ENCODE results near the gene FGF12.
"Not testable (repeated sequence)": the region's sequence is repeated elsewhere in the genome, so short reads cannot be mapped to it uniquely, and the experiment has no call there.

FGF12 gene

DNA sequence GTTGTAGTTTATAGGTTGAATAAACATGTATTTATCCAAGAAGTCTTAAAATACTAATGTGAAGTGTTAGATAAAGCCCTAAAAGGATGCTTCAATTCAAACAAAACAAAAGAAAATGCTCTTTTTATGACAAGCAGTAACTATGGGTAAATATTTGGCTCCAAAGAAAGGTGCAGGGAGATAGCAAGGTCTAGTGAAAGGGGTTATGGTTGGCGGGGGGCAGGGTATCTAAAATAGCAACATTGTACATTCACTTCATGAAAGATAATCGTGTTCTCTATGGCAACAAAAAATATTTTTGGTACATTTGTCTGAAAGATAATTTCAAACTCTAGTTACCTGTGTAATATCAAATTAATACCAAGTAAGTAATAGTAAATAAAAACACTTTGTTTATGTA lies 149.5 kb downstream of the FGF12 start:
- DNase-seq (ENCODE audit: low read depth): no peak

- no peak for DNase-seq (ENCODE audit: low read depth)
Measured at GRCh38 chr3:192577271-192577670, 150.1 kb downstream of the FGF12 start.

- not testable (repeated sequence) for DNase-seq (ENCODE audit: low read depth)
Measured at GRCh38 chr3:192576704-192577103, 150.6 kb downstream of the FGF12 start.

GRCh38 chr3:192575879-192576506 lies 151.3 kb downstream of the FGF12 start:
- DNase-seq (ENCODE audit: low read depth): no peak

DNA sequence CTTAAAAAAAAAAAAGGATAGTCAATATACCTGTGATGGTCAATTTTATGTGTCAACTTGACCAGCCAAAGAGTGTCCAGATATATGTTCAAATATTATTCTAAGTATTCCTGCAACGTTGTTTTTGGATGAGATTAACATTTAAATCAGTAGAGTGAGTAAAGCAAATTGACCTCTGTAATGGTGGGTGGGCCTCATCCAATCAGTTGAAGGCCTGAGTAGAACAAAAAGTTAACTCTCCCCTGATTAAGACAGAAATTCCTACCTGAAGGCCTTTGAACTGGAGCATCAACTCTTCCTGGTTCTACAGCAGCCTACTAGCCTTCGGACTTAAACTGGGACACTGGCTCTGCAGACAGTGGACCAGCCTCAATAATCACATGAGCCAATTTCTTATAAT lies 154.1 kb downstream of the FGF12 start:
- no peak for DNase-seq (ENCODE audit: low read depth)

- DNase-seq (ENCODE audit: low read depth): no peak
Measured at GRCh38 chr3:192570821-192571791, 156.2 kb downstream of the FGF12 start.

DNA sequence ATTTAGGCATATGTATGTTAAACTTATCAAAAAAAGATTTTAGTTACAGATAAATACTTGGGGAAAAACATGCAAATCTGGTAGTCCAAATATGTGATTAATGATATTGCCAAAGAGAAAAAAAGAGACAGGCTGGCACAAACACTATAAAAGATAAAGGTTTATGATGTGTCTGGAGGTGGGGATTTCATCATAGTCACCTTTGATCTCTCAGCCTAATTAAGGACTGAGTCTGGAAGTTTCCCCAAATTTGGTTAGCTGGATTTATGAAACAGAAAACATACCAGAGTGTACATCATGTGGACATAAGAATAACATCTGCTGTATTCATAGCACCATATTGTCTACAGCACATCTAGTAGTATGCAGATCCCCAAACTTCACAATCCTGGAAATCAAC lies 157.0 kb downstream of the FGF12 start:
- DNase-seq (ENCODE audit: low read depth): no peak

- peak; percentile 31 for DNase-seq (ENCODE audit: low read depth)
Measured at GRCh38 chr3:192566706-192567290, 160.5 kb downstream of the FGF12 start.

GRCh38 chr3:192564611-192565010 lies 162.7 kb downstream of the FGF12 start:
- DNase-seq (ENCODE audit: low read depth): no peak

- DNase-seq (ENCODE audit: low read depth): no peak
Measured at GRCh38 chr3:192563417-192563816, 163.9 kb downstream of the FGF12 start.

DNA sequence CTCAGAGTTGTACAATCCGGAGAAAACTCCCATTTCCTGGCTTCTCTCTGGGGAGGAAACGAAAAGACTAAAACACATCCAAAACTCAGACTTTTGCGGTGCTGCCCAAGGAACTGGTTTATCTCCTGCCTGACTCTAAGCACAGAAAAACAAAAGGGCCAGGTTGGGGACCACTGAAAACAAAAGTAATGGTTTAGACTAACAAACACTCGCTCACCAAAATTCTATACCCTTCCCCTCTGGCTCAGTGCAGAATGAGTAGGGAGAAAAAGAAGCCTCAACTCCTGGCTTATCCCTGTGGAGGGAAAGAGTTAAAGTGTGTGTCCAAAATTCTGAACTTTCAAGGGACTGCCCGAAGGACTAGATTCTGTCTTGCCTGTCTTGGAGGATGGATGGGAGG lies 173.6 kb downstream of the FGF12 start:
- DNase-seq (ENCODE audit: low read depth): no peak

GRCh38 chr3:192550356-192550755 lies 177.0 kb downstream of the FGF12 start:
- no peak for DNase-seq (ENCODE audit: low read depth)

GRCh38 chr3:192545333-192545732 lies 182.0 kb downstream of the FGF12 start:
- DNase-seq (ENCODE audit: low read depth): no peak

DNA sequence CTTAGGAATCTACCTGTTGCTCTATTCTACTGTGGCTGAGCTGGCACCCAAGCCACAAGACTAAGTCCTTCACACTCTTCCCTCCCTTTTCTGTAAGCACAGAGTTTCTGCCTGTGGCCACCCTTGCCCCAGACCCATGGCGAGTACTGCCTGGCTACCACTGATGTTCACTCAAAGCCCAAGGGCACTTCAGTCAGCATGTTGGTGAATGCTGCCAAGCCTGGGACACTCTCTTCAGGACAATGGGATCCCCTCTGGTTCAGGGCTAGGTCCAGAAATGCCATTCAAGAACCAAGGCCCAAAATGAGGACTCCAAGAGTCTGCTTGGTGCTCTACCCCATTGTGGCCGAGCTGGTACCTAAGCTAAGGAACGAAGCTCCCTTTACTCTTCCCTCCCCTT lies 184.2 kb downstream of the FGF12 start:
- DNase-seq (ENCODE audit: low read depth): no peak

- DNase-seq (ENCODE audit: low read depth): no peak
Measured at GRCh38 chr3:192516820-192517219, 210.5 kb downstream of the FGF12 start.

GRCh38 chr3:192515664-192516045 lies 211.7 kb downstream of the FGF12 start:
- no peak for DNase-seq (ENCODE audit: low read depth)

GRCh38 chr3:192514754-192515663 lies 212.3 kb downstream of the FGF12 start:
- DNase-seq (ENCODE audit: low read depth): no peak

- no peak for DNase-seq (ENCODE audit: low read depth)
Measured at GRCh38 chr3:192514081-192514753, 213.1 kb downstream of the FGF12 start.

- no peak for DNase-seq (ENCODE audit: low read depth)
Measured at GRCh38 chr3:192505731-192506130, 221.6 kb downstream of the FGF12 start.

DNA sequence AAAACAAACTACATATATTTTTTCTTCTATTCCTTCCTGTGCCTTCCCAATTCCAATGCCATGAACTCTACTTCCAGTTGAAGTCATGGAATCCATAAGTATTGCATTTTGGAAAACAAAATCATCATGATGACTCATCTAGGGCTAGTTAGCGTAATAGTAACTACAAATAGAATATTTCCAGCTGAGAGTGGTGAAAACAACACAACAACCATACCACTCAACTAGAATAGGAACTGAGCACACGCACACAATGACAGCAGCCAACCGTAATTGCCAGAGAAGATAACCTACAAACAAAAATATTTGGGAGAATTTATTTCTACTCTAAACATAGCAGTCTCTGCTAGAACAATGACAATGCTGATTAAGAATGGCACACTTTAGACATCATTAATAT lies 225.9 kb downstream of the FGF12 start:
- no peak for DNase-seq (ENCODE audit: low read depth)

GRCh38 chr3:192496905-192497587 lies 230.3 kb downstream of the FGF12 start:
- DNase-seq (ENCODE audit: low read depth): no peak

Measured in stimulated activated CD8-positive, alpha-beta memory T cell treated with anti-CD3 and anti-CD28 coated beads, Interleukin-15, amount 100 ng/mL, for 24 hours (primary cell).